Right cardiac atrium (tissue), 5 donors: ENCODE measurements around the gene MYMK. TPM values are rescaled to one million over a fixed set of nuclear protein-coding genes. Genes with fewer than 3 reads are reported as not detected.
A peak's percentile ranks its signal among the peaks of the same experiment; 100 is the strongest.

Experiments used
- ATAC-seq, 2 donors: fragments of 200-7000 bp; cut with Tn5 transposase; one replicate each; pipeline versions ENCODE4 v1.8.0 to v1.9.1; 2020; ENCODE audit warnings: moderate library complexity in 2 of 2, mild to moderate bottlenecking in 1 of 2
- DNase-seq, 3 donors: peaks; one replicate each; pipeline ENCODE4 v3.0.0-alpha.2; 2020
- H3K27ac ChIP-seq: one replicate; pipeline ENCODE4 v1.5.1; 2013; ENCODE audit warnings: mild to moderate bottlenecking, low read length, control low read depth, moderate library complexity
- H3K27me3 ChIP-seq: one replicate; pipeline ENCODE4 v1.6.1; 2013; ENCODE audit not compliant: control insufficient read depth, insufficient read depth
- H3K4me1 ChIP-seq: one replicate; pipeline ENCODE4 v1.6.1; 2013; ENCODE audit warnings: low read length; ENCODE audit not compliant: control insufficient read depth, insufficient read depth
- H3K4me3 ChIP-seq: one replicate; pipeline ENCODE4 v1.5.1; 2013; ENCODE audit warnings: low read length, control low read depth
- H3K9me3 ChIP-seq: one replicate; pipeline ENCODE4 v1.6.1; 2013; ENCODE audit warnings: low read length; ENCODE audit not compliant: control insufficient read depth
- WGBS: extraction: QIAGEN DNeasy Blood & Tissue Kit; methylation state at CpG from one replicate; pipeline ENCODE4 v1.1.7; 2013; 5-methylcytosine and 5-hydroxymethylcytosine counted together
- intact Hi-C, 4 donors: fragments of 100-400 bp; cut with DNase I; formaldehyde crosslinking; loops; one replicate each; pipeline versions ENCODE4 v1.11.0 to v1.14.0; 2022 to 2023
- polyA plus RNA-seq: library from polyadenylated mRNA; stranded (reverse); fragments of 200-250 nt; gene quantifications from one replicate; pipeline ENCODE4 v1.2.3, GENCODE V29; 2013
- total RNA-seq, 4 donors: library from RNA; stranded (reverse); fragmentation: NEBNext Ultra II Directional; extraction: Animal tissue kit (Norgen Biotek cat#: 25700); gene quantifications; one replicate each; pipeline ENCODE4 v1.2.1, GENCODE V29; 2021
- donor health status: healthy with polysubstance abuse.
- donor health status: DM: no; HTN: yes; CAD: no.
- donor health status: DM: no; HTN: no; CAD: no.
- donor health status: DM: no; HTN: yes; CAD: no; lungs with severe emphysema.
- donor health status: DM: yes; HTN: yes; CAD: no.

The MYMK gene
- total and polyA plus RNA-seq, 5 donors, result not detected

DNA sequence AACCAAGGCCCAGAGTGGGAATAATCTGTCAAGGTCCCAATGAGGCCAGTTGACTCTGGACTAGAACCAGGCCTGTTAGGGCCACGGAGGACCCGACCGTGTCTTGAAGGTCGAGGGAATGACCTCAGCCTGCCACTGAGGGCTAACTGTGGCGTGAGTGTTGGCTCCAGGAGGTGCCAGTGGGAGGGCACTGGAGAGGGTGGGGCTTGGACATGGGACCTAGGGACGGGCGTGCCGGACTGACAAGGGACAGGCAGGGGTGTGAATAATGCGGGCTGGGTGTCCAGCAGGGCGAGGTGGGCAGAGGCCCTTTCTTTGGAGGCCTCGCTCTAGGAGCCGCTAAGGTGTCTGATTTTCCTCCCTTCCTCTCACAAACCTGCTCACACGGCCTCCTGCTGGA lies 17.2 kb upstream of the MYMK start:
- 68% methylated on average over 13 of the region's 13 CpGs for WGBS
- no peak overlapping the region for H3K27ac ChIP-seq
- intact Hi-C loops, result no loop called here
- ATAC-seq (peak in 1 of 2 donors; percentile 4), DNase-seq (peak in 1 of 3 donors; percentile 74)
- H3K4me1 ChIP-seq, result peaks cover 13% of the 10 kb centered on the region
- no peak overlapping the region for H3K4me3 ChIP-seq
- no peaks in the 10 kb centered on the region for H3K27me3 ChIP-seq
- H3K9me3 ChIP-seq, result no peaks in the 10 kb centered on the region

DNA sequence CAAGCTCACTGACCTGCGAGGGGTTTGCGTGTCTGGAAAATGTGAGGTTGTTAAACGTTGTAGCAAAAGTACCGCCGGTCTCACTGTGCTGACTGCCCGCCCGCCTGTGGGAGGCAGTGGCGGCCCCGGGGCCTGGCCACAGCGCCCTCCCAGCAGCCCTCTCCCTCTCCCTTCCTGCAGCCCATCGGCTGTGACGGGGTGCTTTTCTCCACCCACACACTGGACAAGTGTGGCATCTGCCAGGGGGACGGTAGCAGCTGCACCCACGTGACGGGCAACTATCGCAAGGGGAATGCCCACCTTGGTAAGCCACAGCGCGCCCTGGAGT lies 15.9 kb upstream of the MYMK start:
- H3K27ac ChIP-seq, result no peak overlapping the region
- no peaks in the 10 kb centered on the region for H3K27me3 ChIP-seq
- intact Hi-C loops, result no loop called here
- no peaks in the 10 kb centered on the region for H3K9me3 ChIP-seq
- no peak for DNase-seq
- ATAC-seq, result no peak
- H3K4me1 ChIP-seq, result peaks cover 5% of the 10 kb centered on the region
- WGBS, result 67% methylated on average over 18 of the region's 18 CpGs
- no peak overlapping the region for H3K4me3 ChIP-seq

DNA sequence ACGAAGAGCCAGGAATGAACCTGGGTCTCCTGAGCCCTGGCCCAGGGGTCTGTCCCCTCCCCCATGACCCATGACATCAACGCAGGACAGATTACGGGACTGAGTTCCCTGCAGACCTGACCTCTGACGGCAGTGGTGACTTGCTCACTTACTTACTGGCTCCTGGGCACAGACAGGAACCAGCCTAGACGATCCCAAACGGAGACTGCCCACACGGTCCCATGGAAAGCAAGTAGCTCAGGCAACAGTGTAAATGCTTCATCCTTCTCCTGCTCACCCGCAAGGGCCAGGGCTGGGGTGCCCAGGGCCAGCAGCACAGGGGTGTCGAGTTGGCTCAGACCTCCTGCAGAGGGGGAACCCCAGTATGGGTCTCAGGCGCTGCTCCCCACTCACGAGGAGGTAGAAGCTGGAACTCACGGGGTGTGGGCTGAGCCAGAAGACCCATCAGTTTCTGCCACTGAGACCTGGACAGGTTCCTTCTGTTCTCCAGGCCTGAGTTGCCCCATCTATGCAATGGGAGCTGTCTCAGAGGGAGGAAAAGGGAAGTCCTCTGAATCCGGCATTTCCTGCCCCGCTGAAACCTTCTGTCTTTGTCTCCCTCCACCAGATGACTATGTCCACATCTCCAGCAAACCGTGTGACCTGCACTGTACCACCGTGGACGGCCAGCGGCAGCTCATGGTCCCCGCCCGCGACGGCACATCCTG lies 15.4 kb upstream of the MYMK start:
- Histone ChIP-seq H3K27ac (peak overlapping the region; percentile 6), H3K27me3 (no peaks in the 10 kb centered on the region), H3K9me3 (no peaks in the 10 kb centered on the region), H3K4me1 (peaks cover 5% of the 10 kb centered on the region), H3K4me3 (no peak overlapping the region)
- peak in 1 of 2 donors; percentile 43 for ATAC-seq
- no peak for DNase-seq
- intact Hi-C loops, result loop anchor here in 1 of 4 donors (5.0 kb wide), 1 partner anchor 42 kb away; no protein-coding TSS in a partner anchor
- 60% methylated on average over 22 of the region's 22 CpGs for WGBS

DNA sequence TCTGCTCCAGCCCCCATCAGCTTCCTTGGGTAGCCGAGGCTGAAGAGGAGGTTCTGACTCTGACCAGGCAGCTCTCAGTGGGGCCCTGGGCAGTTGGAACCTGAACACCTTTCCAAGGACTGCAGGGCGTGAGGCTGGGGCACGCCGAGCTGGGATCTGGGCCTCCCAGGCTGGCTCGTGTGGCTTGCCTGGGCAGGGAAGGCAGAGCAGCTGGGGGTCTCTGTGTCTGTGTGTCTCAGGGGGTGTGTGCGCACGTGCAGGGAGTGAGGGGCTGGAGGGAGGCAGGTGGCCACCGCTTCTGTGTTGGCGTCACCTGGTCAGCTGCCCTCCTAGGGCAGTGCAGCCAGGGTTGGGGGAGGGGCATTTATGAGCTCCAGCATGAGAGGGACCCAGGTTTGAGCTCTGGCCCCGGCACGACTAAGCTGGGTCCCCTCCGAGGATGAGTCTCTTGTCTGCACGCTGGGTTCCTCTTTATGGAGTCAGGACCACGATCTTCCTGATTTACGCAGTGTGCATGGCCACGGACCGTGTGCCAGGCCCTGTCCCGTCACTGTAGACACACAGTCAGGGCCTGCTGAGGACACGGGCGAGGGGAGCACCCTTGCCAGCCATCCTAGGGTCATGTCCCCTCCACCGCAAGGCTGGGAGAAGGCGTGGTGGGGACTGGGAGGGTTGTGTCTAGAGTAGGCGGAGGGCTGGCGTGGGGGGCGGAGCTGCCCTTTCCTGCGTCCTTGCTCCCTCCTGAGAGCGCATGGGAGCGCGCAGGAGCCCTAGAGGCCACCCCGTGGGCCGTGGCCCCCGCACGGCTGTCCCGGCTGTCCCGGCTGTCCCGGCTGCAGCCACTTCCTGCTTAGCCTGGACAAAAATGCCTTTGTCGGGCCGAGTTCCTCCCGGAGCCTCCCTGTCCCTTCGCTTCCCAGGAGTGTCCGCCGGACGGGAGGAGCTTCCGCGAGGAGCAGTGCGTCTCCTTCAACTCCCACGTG lies 14.4 kb upstream of the MYMK start:
- 45% methylated on average over 47 of the region's 47 CpGs for WGBS
- no peaks in the 10 kb centered on the region for H3K27me3 ChIP-seq
- peak overlapping the region; percentile 34 for H3K27ac ChIP-seq
- peak; percentile 59 to 73 for ATAC-seq
- peak; percentile 80 to 91 (median 89) for DNase-seq
- no peak overlapping the region for H3K4me3 ChIP-seq
- intact Hi-C loops, result loop anchor here in 1 of 4 donors (5.0 kb wide), 1 partner anchor 43 kb away; no protein-coding TSS in a partner anchor
- H3K9me3 ChIP-seq, result no peaks in the 10 kb centered on the region
- H3K4me1 ChIP-seq, result peaks cover 2% of the 10 kb centered on the region

DNA sequence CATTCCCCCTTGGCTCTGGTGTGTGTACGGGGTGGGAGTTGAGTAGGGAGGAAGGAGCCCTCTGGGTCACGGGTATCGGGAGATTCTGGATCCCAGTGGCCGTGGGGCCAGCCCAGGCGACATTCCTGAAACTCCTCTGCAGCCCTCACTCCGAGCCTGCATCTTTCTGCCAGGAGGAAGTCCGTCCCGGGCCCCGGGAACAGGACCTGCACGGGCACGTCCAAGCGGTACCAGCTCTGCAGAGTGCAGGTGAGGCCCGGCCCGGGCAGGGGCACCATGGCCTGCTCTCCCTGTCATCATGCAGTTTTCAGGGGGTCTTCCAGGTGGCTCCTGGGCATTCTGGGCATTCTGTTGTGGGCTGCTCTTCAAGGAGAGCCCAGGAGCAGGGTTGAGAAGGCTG lies 13.4 kb upstream of the MYMK start:
- H3K9me3 ChIP-seq, result no peaks in the 10 kb centered on the region
- ATAC-seq (no peak), DNase-seq (no peak)
- no peak overlapping the region for H3K27ac ChIP-seq
- peaks cover 2% of the 10 kb centered on the region for H3K4me1 ChIP-seq
- no peaks in the 10 kb centered on the region for H3K27me3 ChIP-seq
- 74% methylated on average over 14 of the region's 14 CpGs for WGBS
- intact Hi-C loops, result loop anchor here in 1 of 4 donors (5.0 kb wide), 1 partner anchor 44 kb away; no protein-coding TSS in a partner anchor
- H3K4me3 ChIP-seq, result no peak overlapping the region

DNA sequence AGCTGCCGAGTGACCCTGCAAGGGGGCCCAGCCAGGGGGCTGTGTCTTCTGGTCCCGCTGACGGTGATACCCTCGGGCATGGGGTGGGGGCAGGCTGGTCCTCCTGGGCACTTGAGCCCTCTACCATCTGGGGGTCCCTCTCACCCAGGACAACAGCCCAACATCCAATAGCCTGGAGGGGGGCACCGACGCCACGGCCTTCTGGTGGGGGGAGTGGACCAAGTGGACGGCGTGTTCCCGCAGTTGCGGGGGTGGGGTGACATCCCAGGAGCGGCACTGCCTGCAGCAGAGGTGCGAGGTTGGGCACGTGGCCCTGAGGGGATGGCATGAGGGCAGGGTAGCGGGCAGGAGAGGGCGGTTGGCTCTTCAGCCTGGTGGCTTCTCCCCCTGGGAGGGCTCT lies 12.5 kb upstream of the MYMK start:
- intact Hi-C loops, result loop anchor here in 1 of 4 donors (5.0 kb wide), 1 partner anchor 45 kb away; no protein-coding TSS in a partner anchor
- peaks cover 2% of the 10 kb centered on the region for H3K4me1 ChIP-seq
- H3K27ac ChIP-seq, result no peak overlapping the region
- no peak overlapping the region for H3K4me3 ChIP-seq
- H3K9me3 ChIP-seq, result no peaks in the 10 kb centered on the region
- 78% methylated on average over 16 of the region's 16 CpGs for WGBS
- ATAC-seq (no peak), DNase-seq (peak in 2 of 3 donors; percentile 69 to 79)
- H3K27me3 ChIP-seq, result no peaks in the 10 kb centered on the region

DNA sequence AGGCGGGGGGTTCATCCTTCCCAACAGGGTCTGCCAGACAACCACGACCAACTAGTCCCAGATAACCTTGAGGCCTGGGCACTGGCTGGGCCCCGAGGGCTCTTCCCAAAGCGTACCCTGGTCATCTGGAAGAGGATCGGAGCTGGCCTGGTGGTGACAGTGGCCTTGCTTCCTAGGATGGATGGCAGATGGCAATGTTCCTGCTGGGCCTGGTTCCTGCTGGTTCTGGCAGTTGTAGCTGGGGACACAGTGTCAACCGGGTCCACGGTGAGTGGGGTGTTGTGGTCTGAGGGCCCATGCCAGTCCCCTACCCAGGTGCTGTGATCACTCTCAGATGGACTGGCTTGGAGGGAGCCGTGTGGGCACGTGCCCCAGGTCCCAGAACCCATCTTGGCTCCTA lies 11.8 kb upstream of the MYMK start:
- Histone ChIP-seq H3K4me1 (peaks cover 2% of the 10 kb centered on the region), H3K4me3 (peak overlapping the region; percentile 40), H3K27ac (no peak overlapping the region), H3K27me3 (no peaks in the 10 kb centered on the region), H3K9me3 (no peaks in the 10 kb centered on the region)
- intact Hi-C loops, result loop anchor here in 1 of 4 donors (5.0 kb wide), 1 partner anchor 46 kb away; no protein-coding TSS in a partner anchor
- ATAC-seq (no peak), DNase-seq (no peak)
- WGBS, result 81% methylated on average over 9 of the region's 9 CpGs

DNA sequence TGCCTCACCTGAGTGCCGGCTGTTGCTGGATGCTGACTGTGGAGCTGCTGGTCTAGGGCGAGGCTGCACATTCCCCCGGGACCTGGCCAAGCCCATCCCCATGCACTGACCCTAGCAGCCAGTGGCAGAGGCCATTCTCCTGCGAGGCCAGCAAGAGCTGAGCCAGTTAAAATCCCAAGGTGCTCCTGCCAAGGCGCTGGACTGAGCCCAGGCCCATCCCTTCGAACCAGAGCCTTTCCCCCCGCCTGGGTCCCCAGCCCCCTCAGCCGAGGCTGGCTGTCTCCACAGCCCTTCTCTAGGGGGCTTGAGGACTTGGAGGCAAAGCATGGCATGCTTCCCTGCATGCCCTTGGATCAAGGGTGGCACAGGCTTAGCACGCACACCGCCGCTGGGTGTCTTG lies 11.3 kb upstream of the MYMK start:
- Histone ChIP-seq H3K27ac (no peak overlapping the region), H3K9me3 (no peaks in the 10 kb centered on the region), H3K4me1 (peaks cover 2% of the 10 kb centered on the region), H3K27me3 (no peaks in the 10 kb centered on the region), H3K4me3 (peak overlapping the region; percentile 40)
- ATAC-seq, result no peak
- 74% methylated on average over 11 of the region's 11 CpGs for WGBS
- intact Hi-C loops, result loop anchor here in 1 of 4 donors (5.0 kb wide), 1 partner anchor 46 kb away; no protein-coding TSS in a partner anchor
- DNase-seq, result peak in 1 of 3 donors; percentile 72

DNA sequence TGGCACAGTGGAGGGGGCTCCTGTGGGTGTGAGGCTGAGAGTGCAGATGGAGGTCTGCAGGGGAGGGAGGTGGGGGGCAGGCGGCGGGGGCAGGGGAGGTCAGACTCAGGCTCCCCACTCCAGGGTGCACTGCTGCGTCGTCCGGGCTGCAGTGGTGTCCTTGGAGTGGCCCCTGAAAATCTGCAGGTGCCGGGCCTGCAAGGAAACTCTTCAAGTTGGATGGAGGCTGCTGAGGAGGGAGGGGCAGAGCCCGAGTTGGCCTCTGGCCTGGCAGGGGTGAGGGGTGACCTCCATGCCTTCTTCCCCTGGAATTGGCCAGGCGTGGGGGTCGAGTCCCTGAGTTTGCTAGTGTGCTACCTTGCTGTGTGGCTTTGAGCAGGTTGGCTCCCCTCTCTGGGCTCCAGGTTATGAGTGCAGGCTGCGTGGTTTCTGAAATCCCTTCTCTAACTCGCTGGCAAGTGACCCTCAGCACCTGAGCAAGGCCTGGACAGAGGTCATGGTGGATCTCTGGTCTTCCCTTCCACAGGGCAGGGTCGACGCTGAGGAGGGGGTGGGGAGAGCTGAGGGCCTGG lies 10.6 kb upstream of the MYMK start:
- 47% methylated on average over 13 of the region's 13 CpGs for WGBS
- ATAC-seq, result no peak
- DNase-seq, result no peak
- Histone ChIP-seq H3K27me3 (no peaks in the 10 kb centered on the region), H3K27ac (no peak overlapping the region), H3K9me3 (no peaks in the 10 kb centered on the region), H3K4me1 (peaks cover 2% of the 10 kb centered on the region), H3K4me3 (peak overlapping the region; percentile 40)
- intact Hi-C loops, result loop anchor here in 1 of 4 donors (5.0 kb wide), 1 partner anchor 47 kb away; no protein-coding TSS in a partner anchor

DNA sequence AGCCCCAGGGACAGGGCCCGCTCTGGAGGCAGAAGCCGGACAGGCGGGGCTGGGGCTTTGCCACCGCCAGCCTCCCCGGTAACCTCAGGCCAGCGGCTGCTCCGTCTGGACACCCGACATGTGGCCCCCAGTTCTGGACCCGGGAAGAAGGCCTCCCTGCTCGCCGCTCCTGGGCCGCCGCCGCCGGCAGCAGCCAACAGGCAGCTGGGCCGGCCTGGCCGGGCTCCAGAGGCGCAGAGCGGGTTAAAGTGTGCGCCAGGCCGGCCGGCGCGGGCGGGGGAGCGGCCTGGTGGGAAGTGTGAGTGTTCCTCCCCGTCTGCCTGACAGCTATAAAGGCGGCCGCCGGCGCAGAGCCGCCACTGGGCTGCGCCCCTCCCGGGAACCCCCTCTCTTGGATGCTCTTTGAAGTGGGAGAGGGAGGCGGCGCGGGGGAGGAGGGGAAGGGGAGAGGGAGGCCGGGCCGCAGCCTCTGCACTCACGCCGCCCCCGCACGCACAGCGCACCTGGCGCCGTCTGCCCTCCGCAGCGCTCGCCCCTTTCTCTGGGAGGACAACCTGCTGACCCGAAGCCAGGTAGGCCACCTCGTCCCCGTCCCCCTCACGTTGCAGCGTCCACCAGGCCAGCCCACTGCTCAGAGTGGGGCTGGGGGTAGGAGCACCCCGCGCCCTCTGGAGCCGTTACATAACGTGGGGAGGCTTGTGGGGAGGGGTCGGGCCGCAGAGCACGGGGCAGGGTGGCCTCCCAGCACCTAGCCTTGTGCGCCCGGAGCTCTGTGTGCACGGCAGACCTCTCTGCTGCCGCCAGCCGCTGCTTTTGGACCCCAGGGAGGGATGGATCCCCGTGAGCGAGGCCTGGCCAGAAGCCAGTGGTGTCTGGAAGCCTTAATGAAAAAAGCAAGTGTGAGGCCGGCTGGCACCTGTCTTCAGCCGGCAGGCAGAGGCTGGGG lies 9.9 kb upstream of the MYMK start, which contains the start of gene ADAMTSL2:
TSS of gene ADAMTSL2 (plus strand) at position 359 of the 946 bp plus-strand sequence. CDS start 2,009 bp downstream, outside the sequence.
- peak within 1 kb of the TSS; percentile 40 for H3K4me3 ChIP-seq
- DNase-seq, result peak; percentile 87 to 96 (median 95)
- H3K4me1 ChIP-seq, result peaks cover 2% of the 10 kb centered on the region
- H3K9me3 ChIP-seq, result no peaks in the 10 kb centered on the region
- intact Hi-C loops, result loop anchor here in 2 of 4 donors (5.0 kb wide), 2 partner anchors 48 to 193 kb away; no protein-coding TSS in a partner anchor
- no peaks in the 10 kb centered on the region for H3K27me3 ChIP-seq
- WGBS, result 2% methylated on average over 67 of the region's 70 CpGs
- peak within 1 kb of the TSS; percentile 49 for H3K27ac ChIP-seq
- peak; percentile 77 to 79 for ATAC-seq
